Keratinocyte (primary cell): ENCODE data around the gene DUSP2. TPM values are rescaled to one million over a fixed set of nuclear protein-coding genes. Genes with fewer than 3 reads are reported as not detected.

ENCODE experiments used
- DNase-seq: peaks from one replicate; pipeline ENCODE4 v3.0.0-alpha.2; 2011; ENCODE audit warnings: low read depth, missing footprints, low spot score
- FAIRE-seq: peaks from 2 replicates; lab custom pipeline; 2011; peaks lifted over from hg19 to GRCh38; lab: Jason Lieb, UNC
- H2AFZ ChIP-seq: 2 replicates; pipeline ENCODE4 v1.6.0; 2012; ENCODE audit warnings: low read length, control low read depth, inconsistent platforms; ENCODE audit not compliant: control insufficient read depth
- H3K27ac ChIP-seq: 2 replicates; pipeline ENCODE4 v1.5.1; 2011; ENCODE audit warnings: low read length; ENCODE audit not compliant: control insufficient read depth, insufficient read depth
- H3K27me3 ChIP-seq: 3 replicates; pipeline ENCODE4 v1.6.0; 2011; ENCODE audit warnings: low read length; ENCODE audit not compliant: control insufficient read depth, insufficient read depth; ENCODE audit errors: extremely low read depth
- H3K36me3 ChIP-seq, 2 experiments: 2 replicates in 1 of 2; 3 replicates in 1 of 2; pipeline ENCODE4 v1.5.1; 2011; ENCODE audit warnings: low read length in 2 of 2, mild to moderate bottlenecking in 1 of 2; ENCODE audit not compliant: control insufficient read depth in 2 of 2, insufficient read depth in 2 of 2; ENCODE audit errors: extremely low read depth in 1 of 2
- H3K4me1 ChIP-seq: 3 replicates; pipeline ENCODE4 v1.5.1; 2011; ENCODE audit warnings: low read length; ENCODE audit not compliant: control insufficient read depth, insufficient read depth; ENCODE audit errors: extremely low read depth
- H3K4me2 ChIP-seq: 3 replicates; pipeline ENCODE4 v1.6.0; 2011; ENCODE audit warnings: low read depth, low read length; ENCODE audit not compliant: control insufficient read depth, insufficient read depth; ENCODE audit errors: extremely low read depth
- H3K4me3 ChIP-seq, 3 experiments: fragments of 200-600 bp in 1 of 3; sonication (generic) in 1 of 3; 2 replicates in 2 of 3; 3 replicates in 1 of 3; pipeline ENCODE4 v1.5.1; 2011 to 2016; ENCODE audit warnings: low read length in 3 of 3, mild to moderate bottlenecking in 3 of 3, control low read depth in 2 of 3, inconsistent platforms in 1 of 3, low read depth in 1 of 3, mixed read lengths in 1 of 3, mixed run types in 1 of 3, moderate library complexity in 1 of 3; ENCODE audit not compliant: control insufficient read depth in 2 of 3, insufficient read depth in 2 of 3; ENCODE audit errors: extremely low read depth in 1 of 3
- H3K79me2 ChIP-seq: 2 replicates; pipeline ENCODE4 v1.6.0; 2012; ENCODE audit warnings: low read length; ENCODE audit not compliant: control insufficient read depth, insufficient read depth
- H3K9ac ChIP-seq: 3 replicates; pipeline ENCODE4 v1.6.0; 2011; ENCODE audit warnings: low read length; ENCODE audit not compliant: control insufficient read depth, insufficient read depth; ENCODE audit errors: extremely low read depth
- H3K9me1 ChIP-seq: 3 replicates; pipeline ENCODE4 v1.6.0; 2011; ENCODE audit warnings: low read length; ENCODE audit not compliant: control insufficient read depth, insufficient read depth; ENCODE audit errors: extremely low read depth
- H3K9me3 ChIP-seq: 2 replicates; pipeline ENCODE4 v1.5.1; 2012; ENCODE audit warnings: low read depth, low read length; ENCODE audit not compliant: control insufficient read depth
- H4K20me1 ChIP-seq: 3 replicates; pipeline ENCODE4 v1.6.0; 2011; ENCODE audit warnings: low read length; ENCODE audit not compliant: control insufficient read depth, insufficient read depth; ENCODE audit errors: extremely low read depth
- EZH2 ChIP-seq: IDR thresholded peaks from one replicate; pipeline ENCODE4 v1.6.1; 2012; ENCODE audit warnings: inconsistent platforms, mild to moderate bottlenecking, low read length, moderate library complexity
- dilution Hi-C: fragments of 300-500 bp; cut with MboI; formaldehyde crosslinking; loops from one replicate; pipeline ENCODE4 v1.7.0; 2020; ENCODE audit warnings: low sequenced_read_pairs; ENCODE audit not compliant: extremely low pct_ligation_motif_present
- polyA plus RNA-seq, 5 experiments: library from polyadenylated mRNA; depleted of rRNA in 3 of 5; stranded (reverse) in 3 of 5; stranded (forward) in 1 of 5; unstranded in 1 of 5; fragments of >200 nt; gene quantifications; 1 replicate in 1 of 5; 2 replicates in 3 of 5; 3 replicates in 1 of 5; pipeline versions ENCODE4 v1.2.1 to v1.2.3, GENCODE V29; 2011 to 2012; ENCODE audit warnings: missing spikeins in 2 of 5, low read depth in 1 of 5, low replicate concordance in 1 of 5
- TF ChIP-seq, protein P1 (sequence below), 3 experiments: IDR thresholded peaks in 1 of 3; conservative IDR thresholded peaks in 1 of 3; optimal IDR thresholded peaks in 1 of 3; 2 replicates in 2 of 3; 3 replicates in 1 of 3; pipeline versions ENCODE3 to v1.5.1; 2011; ENCODE audit warnings: low read length in 3 of 3, mild to moderate bottlenecking in 3 of 3, moderate library complexity in 2 of 3, control low read depth in 1 of 3, inconsistent platforms in 1 of 3; ENCODE audit not compliant: insufficient read depth in 2 of 3; ENCODE audit errors: extremely low read depth in 1 of 3

Gene DUSP2
- polyA plus RNA-seq, 1 donor (not counting 4 experiments of a cell fraction or from before 2014, with no cell fraction given) = 1.2 TPM

DNA sequence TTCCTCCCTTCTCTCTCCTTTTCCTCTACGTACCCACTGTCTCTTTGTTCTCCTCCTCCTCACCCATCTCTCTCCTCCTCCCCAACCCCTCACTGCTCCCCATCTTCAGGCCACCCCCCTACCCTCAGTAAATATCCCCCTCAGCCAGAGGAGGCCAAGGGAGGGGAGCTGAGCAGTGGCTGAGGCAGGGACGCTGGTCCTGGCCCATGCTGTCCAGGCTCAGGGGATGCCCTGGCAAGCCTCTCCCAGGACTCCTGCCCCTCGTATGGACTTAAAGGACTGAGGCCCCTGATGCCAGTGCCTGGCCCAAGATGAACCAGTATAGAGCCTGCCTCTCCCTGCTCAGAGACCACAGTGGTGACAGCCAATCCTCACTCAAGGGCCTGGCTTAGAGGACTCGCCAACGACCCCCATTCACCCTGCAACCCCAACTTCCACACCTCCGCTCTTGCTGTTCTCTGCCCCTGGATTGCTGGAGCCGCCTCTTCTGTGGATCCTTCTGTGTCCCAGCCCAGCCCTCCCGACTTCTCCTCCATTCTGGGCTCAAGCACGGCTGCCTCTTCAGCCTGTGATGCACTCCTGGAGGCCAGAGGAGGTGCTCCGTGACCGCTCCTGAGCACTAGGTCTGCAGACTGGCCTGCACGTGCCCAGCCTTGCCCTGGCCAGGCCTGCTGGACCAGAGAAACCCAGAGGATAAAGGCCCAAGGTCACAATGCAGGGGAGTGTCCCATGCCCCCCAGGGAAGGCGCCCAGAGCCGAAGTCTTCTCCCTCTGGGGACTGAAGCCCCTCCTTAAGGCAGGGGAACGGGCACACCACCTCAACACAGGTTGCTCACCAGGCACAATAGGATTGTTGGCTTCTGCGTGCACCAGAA is 9.5 kb upstream of the DUSP2 start:
- no peaks in the 10 kb centered on the region for H3K9me1 ChIP-seq
- dilution Hi-C loops = no loop called here
- H3K36me3 ChIP-seq = no peaks in the 10 kb centered on the region
- no peak overlapping the region for H3K27ac ChIP-seq
- DNase-seq (no peak), FAIRE-seq (no peak)
- no peaks in the 10 kb centered on the region for H3K4me1 ChIP-seq
- no peak overlapping the region for H3K4me2 ChIP-seq
- H3K4me3 ChIP-seq = no peak overlapping the region
- H3K27me3 ChIP-seq = peaks cover 26% of the 10 kb centered on the region
- H3K9me3 ChIP-seq = no peaks in the 10 kb centered on the region
- TF ChIP-seq EZH2 = no peak
- TF ChIP-seq, protein P1, sequence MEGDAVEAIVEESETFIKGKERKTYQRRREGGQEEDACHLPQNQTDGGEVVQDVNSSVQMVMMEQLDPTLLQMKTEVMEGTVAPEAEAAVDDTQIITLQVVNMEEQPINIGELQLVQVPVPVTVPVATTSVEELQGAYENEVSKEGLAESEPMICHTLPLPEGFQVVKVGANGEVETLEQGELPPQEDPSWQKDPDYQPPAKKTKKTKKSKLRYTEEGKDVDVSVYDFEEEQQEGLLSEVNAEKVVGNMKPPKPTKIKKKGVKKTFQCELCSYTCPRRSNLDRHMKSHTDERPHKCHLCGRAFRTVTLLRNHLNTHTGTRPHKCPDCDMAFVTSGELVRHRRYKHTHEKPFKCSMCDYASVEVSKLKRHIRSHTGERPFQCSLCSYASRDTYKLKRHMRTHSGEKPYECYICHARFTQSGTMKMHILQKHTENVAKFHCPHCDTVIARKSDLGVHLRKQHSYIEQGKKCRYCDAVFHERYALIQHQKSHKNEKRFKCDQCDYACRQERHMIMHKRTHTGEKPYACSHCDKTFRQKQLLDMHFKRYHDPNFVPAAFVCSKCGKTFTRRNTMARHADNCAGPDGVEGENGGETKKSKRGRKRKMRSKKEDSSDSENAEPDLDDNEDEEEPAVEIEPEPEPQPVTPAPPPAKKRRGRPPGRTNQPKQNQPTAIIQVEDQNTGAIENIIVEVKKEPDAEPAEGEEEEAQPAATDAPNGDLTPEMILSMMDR (optimal IDR thresholded peaks at IDR 0.05 in 1 of 3, IDR thresholded peaks at IDR 0.05 in 1 of 3, conservative IDR thresholded peaks at IDR 0.05 in 1 of 3; ENCODE audit: extremely low read depth in 1 of 3, insufficient read depth in 2 of 3, low read length in 3 of 3) = no peak
- no peak overlapping the region for H3K9ac ChIP-seq
- H3K79me2 ChIP-seq = no peaks in the 10 kb centered on the region
- no peak overlapping the region for H2AFZ ChIP-seq
- no peaks in the 10 kb centered on the region for H4K20me1 ChIP-seq

DNA sequence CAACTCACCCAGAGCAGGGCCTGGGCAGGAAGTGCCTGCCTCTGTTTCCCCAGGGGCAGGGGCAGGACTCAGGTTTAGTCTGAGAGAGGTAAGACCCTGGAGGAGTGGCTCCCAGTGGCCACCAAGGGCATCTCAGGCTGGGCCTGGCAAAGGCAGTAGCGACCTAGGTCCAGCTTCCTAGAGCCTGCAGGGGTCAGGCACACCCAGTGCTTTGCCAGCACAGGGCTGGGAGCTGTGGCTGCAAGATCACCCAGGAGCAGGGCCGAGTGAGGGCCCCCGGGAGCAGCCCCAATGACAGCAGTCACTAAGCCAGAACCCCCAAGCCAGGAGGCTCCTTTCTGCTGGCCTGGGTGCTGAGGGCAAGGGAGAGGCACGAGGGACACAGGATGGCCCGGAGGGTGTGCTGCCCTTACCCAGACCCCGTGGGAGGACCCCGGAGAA is 8.8 kb upstream of the DUSP2 start:
- H2AFZ ChIP-seq = no peak overlapping the region
- no peaks in the 10 kb centered on the region for H3K9me3 ChIP-seq
- H4K20me1 ChIP-seq = no peaks in the 10 kb centered on the region
- DNase-seq = no peak
- H3K9me1 ChIP-seq = no peaks in the 10 kb centered on the region
- H3K4me3 ChIP-seq = no peak overlapping the region
- H3K4me1 ChIP-seq = peaks cover under 1% of the 10 kb centered on the region
- no peaks in the 10 kb centered on the region for H3K36me3 ChIP-seq
- dilution Hi-C loops = no loop called here
- H3K9ac ChIP-seq = no peak overlapping the region
- no peak overlapping the region for H3K4me2 ChIP-seq
- TF ChIP-seq, protein P1 (optimal IDR thresholded peaks at IDR 0.05 in 1 of 3, IDR thresholded peaks at IDR 0.05 in 1 of 3, conservative IDR thresholded peaks at IDR 0.05 in 1 of 3; ENCODE audit: extremely low read depth in 1 of 3, insufficient read depth in 2 of 3, low read length in 3 of 3) = no peak
- no peak for TF ChIP-seq EZH2
- FAIRE-seq = no peak
- H3K79me2 ChIP-seq = no peaks in the 10 kb centered on the region
- H3K27me3 ChIP-seq = peaks cover 23% of the 10 kb centered on the region
- H3K27ac ChIP-seq = no peak overlapping the region
